ENCODE data around the gene FUT1. TPM values are rescaled to one million over a fixed set of nuclear protein-coding genes. Genes with fewer than 3 reads are reported as not detected.

Gene FUT1
- total RNA-seq, 2 donors from 2014 or later = 2.1 to 4.1 TPM

GRCh38 chr19:48796298-48797083 lies 44.0 kb upstream of the FUT1 start:
- no peak for TF ChIP-seq CTCF (IDR thresholded peaks at IDR 0.05)
- no peak for TF ChIP-seq POLR2A (IDR thresholded peaks at IDR 0.05)
- TF ChIP-seq POLR2AphosphoS5 (IDR thresholded peaks at IDR 0.05) = no peak
- peak overlapping the region in 1 of 2 donors; percentile 83 for H3K27ac ChIP-seq
- intact Hi-C loops (cut with DNase I) = loop anchor here (5.0 kb wide), 1 partner anchor 176 kb away; no protein-coding TSS in a partner anchor
- no peaks in the 10 kb centered on the region for H3K9me3 ChIP-seq
- no peak for DNase-seq (ENCODE audit: low spot score)
- WGBS = 86% methylated on average over 20 of the region's 20 CpGs
- no peak overlapping the region for H3K4me3 ChIP-seq
- H3K4me1 ChIP-seq (replicated peaks) = no peaks in the 10 kb centered on the region
- no peaks in the 10 kb centered on the region for H3K36me3 ChIP-seq
- H3K27me3 ChIP-seq (replicated peaks; ENCODE audit: insufficient read depth) = no peaks in the 10 kb centered on the region

- TF ChIP-seq CTCF (IDR thresholded peaks at IDR 0.05) = no peak
- no peak for TF ChIP-seq POLR2A (IDR thresholded peaks at IDR 0.05)
- no peak for TF ChIP-seq POLR2AphosphoS5 (IDR thresholded peaks at IDR 0.05)
- 50% methylated on average over 2 of the region's 2 CpGs for WGBS
- H3K27me3 ChIP-seq (replicated peaks; ENCODE audit: insufficient read depth) = no peaks in the 10 kb centered on the region
- no peak for DNase-seq (ENCODE audit: low spot score)
- H3K36me3 ChIP-seq = no peaks in the 10 kb centered on the region
- H3K9me3 ChIP-seq = no peaks in the 10 kb centered on the region
- H3K4me1 ChIP-seq (replicated peaks) = no peaks in the 10 kb centered on the region
- H3K4me3 ChIP-seq = no peak overlapping the region
- intact Hi-C loops (cut with DNase I) = loop anchor here (1.0 to 5.0 kb wide), 3 partner anchors 15 to 177 kb away; partner anchors contain the start of gene BCAT2
- H3K27ac ChIP-seq = peak overlapping the region; percentile 80 to 83
These were observed 43.2 kb upstream of the FUT1 start for GRCh38 chr19:48795685-48796070.

GRCh38 chr19:48795055-48795684 lies 42.7 kb upstream of the FUT1 start:
- WGBS = 2% methylated on average over 38 of the region's 38 CpGs
- intact Hi-C loops (cut with DNase I) = loop anchor here (1.0 to 5.0 kb wide), 3 partner anchors 16 to 177 kb away; partner anchors contain the start of gene BCAT2

GRCh38 chr19:48794291-48794690 lies 41.9 kb upstream of the FUT1 start:
- H3K36me3 ChIP-seq = no peaks in the 10 kb centered on the region
- H3K9me3 ChIP-seq = no peaks in the 10 kb centered on the region
- DNase-seq (ENCODE audit: low spot score) = no peak
- H3K27me3 ChIP-seq (replicated peaks; ENCODE audit: insufficient read depth) = no peaks in the 10 kb centered on the region
- WGBS = 92% methylated on average over 6 of the region's 6 CpGs
- intact Hi-C loops (cut with DNase I) = loop anchor here (2.0 kb wide), 1 partner anchor 17 kb away; the partner anchor contains the start of gene BCAT2
- H3K4me3 ChIP-seq = no peak overlapping the region
- H3K4me1 ChIP-seq (replicated peaks) = no peaks in the 10 kb centered on the region
- TF ChIP-seq POLR2AphosphoS5 (IDR thresholded peaks at IDR 0.05) = no peak
- no peak for TF ChIP-seq CTCF (IDR thresholded peaks at IDR 0.05)
- TF ChIP-seq POLR2A (IDR thresholded peaks at IDR 0.05) = no peak
- H3K27ac ChIP-seq = peak overlapping the region; percentile 80 to 83

More at GRCh38 chr19:48795055-48795684, 42.7 kb upstream of the FUT1 start:
- H3K36me3 ChIP-seq = no peaks in the 10 kb centered on the region
- H3K27me3 ChIP-seq (replicated peaks; ENCODE audit: insufficient read depth) = no peaks in the 10 kb centered on the region
- peak overlapping the region; percentile 19 to 38 for H3K4me3 ChIP-seq
- peak; percentile 92 for DNase-seq (ENCODE audit: low spot score)
- TF ChIP-seq POLR2A (IDR thresholded peaks at IDR 0.05) = peak; percentile 8
- TF ChIP-seq CTCF (IDR thresholded peaks at IDR 0.05) = peak; percentile 96 to 100 (median 99)
- peak; percentile 90 for TF ChIP-seq POLR2AphosphoS5 (IDR thresholded peaks at IDR 0.05)
- H3K9me3 ChIP-seq = no peaks in the 10 kb centered on the region
- H3K27ac ChIP-seq = peak overlapping the region; percentile 80 to 83
- no peaks in the 10 kb centered on the region for H3K4me1 ChIP-seq (replicated peaks)
